Breast epithelium (tissue), 4 donors: Measurements from ENCODE around the gene THBS2. TPM values are rescaled to one million over a fixed set of nuclear protein-coding genes. Genes with fewer than 3 reads are reported as not detected.
"Not testable (repeated sequence)": the region's sequence is repeated elsewhere in the genome, so short reads cannot be mapped to it uniquely, and the experiment has no call there.

Experiments used
- DNase-seq, 2 donors: peaks; one replicate each; pipeline ENCODE4 v3.0.0-alpha.2; 2019; ENCODE audit warnings: low spot score in 2 of 2
- H3K27ac ChIP-seq, 2 donors: fragments of 200-600 bp; sonication (generic) in 1 of 2; one replicate each; pipeline ENCODE4 v1.5.1; 2016 to 2019; ENCODE audit warnings: mild to moderate bottlenecking in 1 of 2
- H3K27me3 ChIP-seq, 2 donors: fragments of 200-600 bp; sonication (generic) in 1 of 2; one replicate each; pipeline versions ENCODE4 v1.5.1 to v1.6.0; 2017 to 2019; ENCODE audit warnings: control low read depth in 1 of 2, mild to moderate bottlenecking in 1 of 2
- H3K36me3 ChIP-seq: fragments of 200-600 bp; one replicate; pipeline ENCODE4 v1.5.1; 2019
- H3K4me1 ChIP-seq, 2 donors: fragments of 200-600 bp; sonication (generic); one replicate each; pipeline ENCODE4 v1.5.1; 2016 to 2019; ENCODE audit warnings: control low read depth in 1 of 2
- H3K4me3 ChIP-seq, 3 donors: fragments of 200-600 bp; sonication (generic); 1 replicate in 2 of 3; 2 replicates in 1 of 3; pipeline ENCODE4 v1.5.1; 2016 to 2019; ENCODE audit warnings: mild to moderate bottlenecking in 3 of 3, moderate library complexity in 2 of 3
- H3K9me3 ChIP-seq, 2 donors: fragments of 200-600 bp; sonication (generic) in 1 of 2; one replicate each; pipeline ENCODE4 v1.5.1; 2016 to 2019; ENCODE audit warnings: control low read depth in 1 of 2
- CTCF ChIP-seq, 3 donors: fragments of 450-650 bp; IDR thresholded peaks; one replicate each; pipeline ENCODE4 v1.5.1; 2016 to 2017; ENCODE audit warnings: antibody characterized with exemption in 3 of 3, mild to moderate bottlenecking in 3 of 3, moderate library complexity in 3 of 3
- POLR2A ChIP-seq: fragments of 450-650 bp; IDR thresholded peaks from one replicate; pipeline ENCODE4 v1.6.1; 2016; ENCODE audit warnings: antibody characterized with exemption, mild to moderate bottlenecking, moderate library complexity
- POLR2AphosphoS5 ChIP-seq, 3 donors: sonication (generic); formaldehyde crosslinking; IDR thresholded peaks; one replicate each; pipeline ENCODE4 v1.6.1; 2017; ENCODE audit warnings: antibody characterized with exemption in 3 of 3
- intact Hi-C: fragments of 100-400 bp; cut with DNase I; formaldehyde crosslinking; loops from one replicate; pipeline ENCODE4 v1.15.1; 2023; ENCODE audit warnings: low total_unique reads
- total RNA-seq, 3 donors: library from RNA; depleted of rRNA; stranded (reverse); fragments of >200 nt; gene quantifications; one replicate each; pipeline ENCODE4 v1.1.0, GENCODE V29; 2016

The THBS2 gene
- total RNA-seq, 3 donors from 2014 or later, result 31.9 to 145 (median 73.0) TPM

DNA sequence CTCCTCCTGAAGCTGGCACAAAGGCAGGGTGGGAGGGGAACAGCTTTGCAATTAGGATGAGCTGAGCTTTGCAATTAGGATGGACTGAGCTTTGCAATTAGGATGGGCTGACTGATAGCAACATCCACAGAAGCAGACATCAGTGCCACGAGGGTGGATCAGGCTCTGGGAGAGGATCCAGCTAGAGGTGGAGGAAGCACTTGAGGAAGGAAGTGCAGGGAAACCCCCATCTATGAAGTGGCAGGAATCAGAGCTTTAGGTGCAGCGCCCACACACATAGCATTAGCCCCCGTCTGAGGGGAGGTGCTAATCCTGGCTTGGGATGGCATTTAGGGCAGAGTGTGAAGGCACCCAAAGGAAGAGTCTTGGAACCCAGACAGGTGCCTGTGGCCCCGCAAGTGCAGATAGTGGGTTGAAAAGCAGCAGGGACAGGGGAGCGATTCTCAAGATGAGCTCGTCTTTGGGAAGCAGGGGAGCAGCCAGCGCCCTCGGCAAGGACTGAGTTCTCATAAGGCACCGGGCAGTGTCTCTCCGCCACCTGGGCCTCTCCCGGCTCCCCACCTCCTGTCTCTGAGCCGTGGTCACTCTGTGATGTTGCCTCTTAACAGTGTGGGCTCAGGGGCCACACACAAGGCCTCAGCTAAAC is 12.0 kb upstream of the THBS2 start:
- Histone ChIP-seq H3K4me1 (peaks cover 0 to 5% of the 10 kb centered on the region in 2 donors), H3K9me3 (no peaks in the 10 kb centered on the region), H3K27me3 (no peaks in the 10 kb centered on the region), H3K36me3 (no peaks in the 10 kb centered on the region), H3K4me3 (no peak overlapping the region), H3K27ac (peak overlapping the region in 1 of 2 donors; percentile 65)
- intact Hi-C loops, result no loop called here
- DNase-seq, result no peak
- TF ChIP-seq POLR2A, result no peak
- no peak for TF ChIP-seq POLR2AphosphoS5 (IDR thresholded peaks at IDR 0.05)
- no peak for TF ChIP-seq CTCF (IDR thresholded peaks at IDR 0.05)

DNA sequence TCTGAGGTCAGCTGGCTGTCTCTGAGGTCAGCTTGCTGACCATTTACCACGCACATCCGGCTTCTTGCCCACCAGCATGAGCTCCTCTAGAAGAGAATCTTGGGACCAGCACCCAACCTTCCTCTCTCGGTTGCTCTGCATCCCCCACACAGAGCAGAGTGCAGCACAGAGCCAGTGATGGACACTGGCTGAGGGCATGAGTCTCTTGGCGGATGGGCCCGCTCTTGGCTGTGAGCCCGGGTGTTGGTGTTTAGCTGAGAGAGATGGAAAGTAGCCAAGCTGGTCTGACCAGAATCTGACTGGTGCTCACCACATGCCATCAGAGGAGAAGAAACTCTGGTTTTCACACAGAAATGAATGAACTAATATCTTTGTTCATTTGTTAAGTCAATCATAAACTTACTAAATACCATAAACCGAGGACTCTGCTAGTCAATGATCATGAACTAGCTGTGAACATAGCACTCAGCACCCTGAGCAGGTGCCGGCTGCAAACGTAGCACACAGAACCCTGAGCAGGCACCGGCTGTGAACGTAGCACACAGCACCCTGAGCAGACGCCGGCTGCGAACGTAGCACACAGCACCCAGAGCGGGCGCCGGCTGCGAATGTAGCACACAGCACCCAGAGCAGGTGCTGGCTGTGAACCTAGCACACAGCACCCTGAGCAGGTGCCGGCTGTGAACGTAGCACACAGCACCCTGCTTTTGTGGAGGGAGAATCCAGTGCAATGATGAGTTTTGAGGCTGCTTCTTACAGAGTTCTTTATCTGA is 10.4 kb upstream of the THBS2 start:
- Histone ChIP-seq H3K27me3 (no peaks in the 10 kb centered on the region), H3K4me3 (no peak overlapping the region), H3K36me3 (no peaks in the 10 kb centered on the region), H3K27ac (no peak overlapping the region), H3K9me3 (no peaks in the 10 kb centered on the region), H3K4me1 (no peaks in the 10 kb centered on the region)
- TF ChIP-seq CTCF (IDR thresholded peaks at IDR 0.05) (no peak), POLR2A (no peak), POLR2AphosphoS5 (IDR thresholded peaks at IDR 0.05) (no peak)
- intact Hi-C loops, result no loop called here
- DNase-seq, result no peak

- intact Hi-C loops, result no loop called here
- TF ChIP-seq POLR2AphosphoS5 (IDR thresholded peaks at IDR 0.05), result no peak
- TF ChIP-seq POLR2A, result no peak
- TF ChIP-seq CTCF (IDR thresholded peaks at IDR 0.05), result no peak
- no peak overlapping the region for H3K4me3 ChIP-seq
- H3K4me1 ChIP-seq, result no peaks in the 10 kb centered on the region
- H3K27me3 ChIP-seq, result no peaks in the 10 kb centered on the region
- no peaks in the 10 kb centered on the region for H3K36me3 ChIP-seq
- H3K27ac ChIP-seq, result no peak overlapping the region
- H3K9me3 ChIP-seq, result no peaks in the 10 kb centered on the region
- no peak for DNase-seq
Observed at GRCh38 chr6:169263374-169263773, 9.7 kb upstream of the THBS2 start.

DNA sequence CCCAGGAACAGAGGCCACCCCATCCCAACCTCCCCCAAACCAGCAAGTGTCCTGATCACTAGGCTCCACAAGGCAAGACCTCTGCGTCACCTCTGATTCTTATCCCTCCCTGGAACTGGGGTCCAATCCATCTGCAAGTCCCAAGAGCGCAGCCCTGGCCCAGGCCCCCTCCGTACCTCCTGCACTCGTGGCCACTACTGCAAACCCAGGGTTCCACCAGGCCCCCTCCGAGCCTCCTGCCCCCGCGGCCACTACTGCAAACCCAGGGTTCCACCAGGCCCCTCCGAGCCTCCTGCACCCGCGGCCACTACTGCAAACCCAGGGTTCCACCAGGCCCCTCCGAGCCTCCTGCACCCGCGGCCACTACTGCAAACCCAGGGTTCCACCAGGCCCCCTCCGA is 9.0 kb upstream of the THBS2 start:
- H3K36me3 ChIP-seq, result not testable (repeated sequence)

GRCh38 chr6:169256518-169256917 is 2.9 kb upstream of the THBS2 start:
- peaks cover 0 to 8% of the 10 kb centered on the region in 2 donors for H3K27me3 ChIP-seq
- H3K4me1 ChIP-seq, result no peaks in the 10 kb centered on the region
- no peak for DNase-seq
- intact Hi-C loops, result no loop called here
- TF ChIP-seq CTCF (IDR thresholded peaks at IDR 0.05) (no peak), POLR2AphosphoS5 (IDR thresholded peaks at IDR 0.05) (no peak), POLR2A (no peak)
- no peaks in the 10 kb centered on the region for H3K36me3 ChIP-seq
- no peak overlapping the region for H3K27ac ChIP-seq
- no peak overlapping the region for H3K4me3 ChIP-seq
- H3K9me3 ChIP-seq, result no peaks in the 10 kb centered on the region

More for the DNA sequence above, 9.0 kb upstream of the THBS2 start:
- H3K27ac ChIP-seq, DNase-seq, H3K27me3 ChIP-seq, H3K4me1 ChIP-seq, intact Hi-C loops, H3K4me3 ChIP-seq, H3K9me3 ChIP-seq: not testable (repeated sequence)
